Right cardiac atrium (tissue), 5 donors: Measurements from ENCODE around the gene CATSPER4. TPM values are rescaled to one million over a fixed set of nuclear protein-coding genes. Genes with fewer than 3 reads are reported as not detected.
A peak's percentile ranks its signal among the peaks of the same experiment; 100 is the strongest.

Experiments used
- ATAC-seq, 2 donors: fragments of 200-7000 bp; cut with Tn5 transposase; one replicate each; pipeline versions ENCODE4 v1.8.0 to v1.9.1; 2020; ENCODE audit warnings: moderate library complexity in 2 of 2, mild to moderate bottlenecking in 1 of 2
- DNase-seq, 3 donors: peaks; one replicate each; pipeline ENCODE4 v3.0.0-alpha.2; 2020
- H3K27ac ChIP-seq: one replicate; pipeline ENCODE4 v1.5.1; 2013; ENCODE audit warnings: mild to moderate bottlenecking, low read length, control low read depth, moderate library complexity
- H3K27me3 ChIP-seq: one replicate; pipeline ENCODE4 v1.6.1; 2013; ENCODE audit not compliant: control insufficient read depth, insufficient read depth
- H3K4me1 ChIP-seq: one replicate; pipeline ENCODE4 v1.6.1; 2013; ENCODE audit warnings: low read length; ENCODE audit not compliant: control insufficient read depth, insufficient read depth
- H3K4me3 ChIP-seq: one replicate; pipeline ENCODE4 v1.5.1; 2013; ENCODE audit warnings: low read length, control low read depth
- H3K9me3 ChIP-seq: one replicate; pipeline ENCODE4 v1.6.1; 2013; ENCODE audit warnings: low read length; ENCODE audit not compliant: control insufficient read depth
- WGBS: extraction: QIAGEN DNeasy Blood & Tissue Kit; methylation state at CpG from one replicate; pipeline ENCODE4 v1.1.7; 2013; 5-methylcytosine and 5-hydroxymethylcytosine counted together
- intact Hi-C, 4 donors: fragments of 100-400 bp; cut with DNase I; formaldehyde crosslinking; loops; one replicate each; pipeline versions ENCODE4 v1.11.0 to v1.14.0; 2022 to 2023
- polyA plus RNA-seq: library from polyadenylated mRNA; stranded (reverse); fragments of 200-250 nt; gene quantifications from one replicate; pipeline ENCODE4 v1.2.3, GENCODE V29; 2013
- total RNA-seq, 4 donors: library from RNA; stranded (reverse); fragmentation: NEBNext Ultra II Directional; extraction: Animal tissue kit (Norgen Biotek cat#: 25700); gene quantifications; one replicate each; pipeline ENCODE4 v1.2.1, GENCODE V29; 2021
- donor health status: healthy with polysubstance abuse.
- donor health status: DM: no; HTN: yes; CAD: no.
- donor health status: DM: no; HTN: no; CAD: no.
- donor health status: DM: no; HTN: yes; CAD: no; lungs with severe emphysema.
- donor health status: DM: yes; HTN: yes; CAD: no.

Gene CATSPER4
- total and polyA plus RNA-seq, 5 donors, result not detected

- DNase-seq, result no peak
- no peak for ATAC-seq
- intact Hi-C loops, result loop anchor here in 2 of 4 donors (10.0 kb wide), 1 partner anchor 145 kb away; no protein-coding TSS in a partner anchor
- no peaks in the 10 kb centered on the region for H3K4me1 ChIP-seq
- H3K27ac ChIP-seq, result no peak overlapping the region
- no peaks in the 10 kb centered on the region for H3K9me3 ChIP-seq
- H3K27me3 ChIP-seq, result no peaks in the 10 kb centered on the region
- H3K4me3 ChIP-seq, result no peak overlapping the region
- 79% methylated on average over 4 of the region's 4 CpGs for WGBS
These were observed 10.3 kb upstream of the CATSPER4 start for GRCh38 chr1:26180010-26180506.

DNA sequence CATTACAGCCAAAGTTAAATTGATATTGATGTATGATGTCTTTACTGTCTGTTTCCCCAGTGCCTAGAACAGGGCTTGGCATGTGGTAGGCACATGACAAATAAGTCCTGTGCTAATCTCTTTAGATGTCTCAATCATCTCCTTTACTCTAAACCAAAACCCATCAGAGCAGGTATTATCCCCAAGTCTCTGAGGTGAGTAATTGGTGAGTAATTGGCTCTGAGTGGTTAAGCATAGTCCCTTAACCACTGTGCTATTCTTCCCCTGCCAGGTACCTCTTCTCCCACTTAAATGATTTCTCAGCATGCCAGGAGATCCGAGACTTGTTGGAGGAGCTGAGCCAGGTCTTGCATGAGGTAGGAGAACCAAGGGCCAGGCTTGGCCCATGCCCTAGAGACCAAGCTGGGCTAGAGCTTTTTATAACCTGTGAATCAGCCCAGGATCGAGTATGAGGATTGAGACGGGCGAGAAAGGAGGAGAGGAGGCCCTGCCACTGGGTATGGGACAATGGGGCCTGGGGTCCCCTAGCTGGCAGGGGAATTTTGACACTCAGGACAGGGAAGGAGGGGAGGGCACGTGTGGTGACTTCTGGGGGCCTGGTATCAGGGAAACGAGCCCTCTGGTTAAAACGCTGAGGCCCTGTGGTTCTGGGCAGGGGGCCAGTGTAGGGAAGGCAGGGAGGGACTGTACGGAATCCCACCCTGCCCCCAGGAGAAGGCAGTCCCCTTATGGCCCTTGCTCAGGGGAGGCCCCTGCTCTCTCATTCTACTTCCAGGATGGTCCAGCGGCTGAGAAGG is 8.6 kb upstream of the CATSPER4 start:
- no peak overlapping the region for H3K27ac ChIP-seq
- H3K27me3 ChIP-seq, result no peaks in the 10 kb centered on the region
- no peaks in the 10 kb centered on the region for H3K9me3 ChIP-seq
- ATAC-seq (no peak), DNase-seq (no peak)
- H3K4me1 ChIP-seq, result no peaks in the 10 kb centered on the region
- H3K4me3 ChIP-seq, result no peak overlapping the region
- intact Hi-C loops, result loop anchor here in 2 of 4 donors (10.0 kb wide), 1 partner anchor 143 kb away; no protein-coding TSS in a partner anchor
- WGBS, result 64% methylated on average over 9 of the region's 9 CpGs

DNA sequence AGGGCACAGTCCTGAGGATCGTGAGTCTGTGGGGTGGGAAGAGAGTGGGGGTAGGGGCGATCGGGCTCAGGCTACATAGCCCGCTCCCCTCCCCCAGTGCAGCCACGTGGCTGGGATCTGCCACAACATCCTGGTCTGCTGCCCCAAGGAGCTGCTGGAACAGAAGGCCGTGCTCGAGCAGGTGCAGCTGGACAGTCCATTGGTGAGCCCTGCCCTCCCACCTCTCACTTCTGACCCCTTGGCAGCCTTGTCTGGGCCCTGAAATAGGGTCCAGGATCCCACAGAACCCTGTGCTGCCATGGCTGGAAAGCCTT is 8.1 kb upstream of the CATSPER4 start:
- DNase-seq, result no peak
- Histone ChIP-seq H3K4me3 (no peak overlapping the region), H3K9me3 (no peaks in the 10 kb centered on the region), H3K27ac (no peak overlapping the region), H3K4me1 (no peaks in the 10 kb centered on the region), H3K27me3 (no peaks in the 10 kb centered on the region)
- intact Hi-C loops, result loop anchor here in 2 of 4 donors (10.0 kb wide), 1 partner anchor 142 kb away; no protein-coding TSS in a partner anchor
- ATAC-seq, result no peak
- WGBS, result 84% methylated on average over 7 of the region's 7 CpGs

DNA sequence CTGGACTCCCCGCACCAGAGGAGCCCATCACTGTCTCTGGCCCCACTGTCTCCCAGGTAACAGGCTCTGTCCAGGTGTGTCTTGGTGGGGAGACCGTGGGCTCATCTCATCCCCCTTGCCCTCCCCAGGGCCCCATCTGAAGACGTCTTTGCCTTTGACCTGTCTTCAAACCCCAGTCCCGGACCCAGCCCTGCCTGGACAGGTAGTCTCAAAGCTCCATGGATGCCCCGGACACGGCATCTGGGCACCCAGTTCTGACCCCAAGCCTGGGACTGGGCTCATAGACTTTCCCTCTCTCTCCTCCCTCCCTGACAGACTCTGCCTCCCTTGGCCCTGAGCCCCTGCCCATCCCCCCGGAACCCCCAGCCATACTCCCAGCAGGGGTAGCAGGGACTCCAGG is 6.3 kb upstream of the CATSPER4 start:
- no peak for DNase-seq
- H3K9me3 ChIP-seq, result no peaks in the 10 kb centered on the region
- H3K4me1 ChIP-seq, result no peaks in the 10 kb centered on the region
- intact Hi-C loops, result loop anchor here in 2 of 4 donors (10.0 kb wide), 1 partner anchor 141 kb away; no protein-coding TSS in a partner anchor
- H3K4me3 ChIP-seq, result no peak overlapping the region
- no peaks in the 10 kb centered on the region for H3K27me3 ChIP-seq
- ATAC-seq, result no peak
- H3K27ac ChIP-seq, result no peak overlapping the region
- WGBS, result 91% methylated on average over 7 of the region's 7 CpGs

- intact Hi-C loops, result loop anchor here in 2 of 4 donors (10.0 kb wide), 1 partner anchor 140 kb away; no protein-coding TSS in a partner anchor
- H3K27ac ChIP-seq, result no peak overlapping the region
- H3K27me3 ChIP-seq, result no peaks in the 10 kb centered on the region
These were observed 5.5 kb upstream of the CATSPER4 start for GRCh38 chr1:26184883-26185282.

GRCh38 chr1:26187882-26188281 is 2.5 kb upstream of the CATSPER4 start:
- H3K4me1 ChIP-seq, result no peaks in the 10 kb centered on the region
- no peaks in the 10 kb centered on the region for H3K27me3 ChIP-seq
- no peak overlapping the region for H3K27ac ChIP-seq
- intact Hi-C loops, result loop anchor here in 2 of 4 donors (10.0 kb wide), 1 partner anchor 137 kb away; no protein-coding TSS in a partner anchor
- H3K9me3 ChIP-seq, result no peaks in the 10 kb centered on the region
- 94% methylated on average over 6 of the region's 6 CpGs for WGBS
- DNase-seq, result no peak
- no peak for ATAC-seq
- H3K4me3 ChIP-seq, result no peak overlapping the region

More at GRCh38 chr1:26184883-26185282, 5.5 kb upstream of the CATSPER4 start:
- H3K4me3 ChIP-seq, result no peak overlapping the region
- 94% methylated on average over 21 of the region's 21 CpGs for WGBS
- no peaks in the 10 kb centered on the region for H3K4me1 ChIP-seq
- H3K9me3 ChIP-seq, result no peaks in the 10 kb centered on the region
- no peak for ATAC-seq
- DNase-seq, result peak in 1 of 3 donors; percentile 22

DNA sequence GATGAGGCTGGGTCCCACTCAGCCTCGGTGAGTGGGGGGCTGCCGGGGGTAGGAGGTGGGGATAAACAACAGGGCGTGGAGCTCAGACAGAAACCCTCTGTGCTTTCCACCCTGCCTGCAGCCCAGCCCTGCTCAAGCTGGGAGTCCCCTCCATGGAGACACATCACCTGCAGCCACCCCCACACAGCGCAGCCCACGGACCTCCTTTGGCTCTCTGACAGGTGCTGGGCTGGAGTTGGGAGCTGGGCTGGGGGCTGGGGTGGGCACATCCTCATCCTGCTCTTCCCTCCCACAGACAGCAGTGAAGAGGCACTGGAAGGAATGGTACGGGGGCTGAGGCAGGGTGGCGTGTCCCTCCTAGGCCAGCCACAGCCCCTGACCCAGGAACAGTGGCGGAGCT is 1.9 kb upstream of the CATSPER4 start:
- intact Hi-C loops, result loop anchor here in 2 of 4 donors (10.0 kb wide), 1 partner anchor 136 kb away; no protein-coding TSS in a partner anchor
- H3K4me1 ChIP-seq, result no peaks in the 10 kb centered on the region
- DNase-seq, result no peak
- no peak overlapping the region for H3K27ac ChIP-seq
- peak in 1 of 2 donors; percentile 14 for ATAC-seq
- H3K9me3 ChIP-seq, result no peaks in the 10 kb centered on the region
- H3K4me3 ChIP-seq, result no peak overlapping the region
- no peaks in the 10 kb centered on the region for H3K27me3 ChIP-seq
- 95% methylated on average over 8 of the region's 8 CpGs for WGBS

DNA sequence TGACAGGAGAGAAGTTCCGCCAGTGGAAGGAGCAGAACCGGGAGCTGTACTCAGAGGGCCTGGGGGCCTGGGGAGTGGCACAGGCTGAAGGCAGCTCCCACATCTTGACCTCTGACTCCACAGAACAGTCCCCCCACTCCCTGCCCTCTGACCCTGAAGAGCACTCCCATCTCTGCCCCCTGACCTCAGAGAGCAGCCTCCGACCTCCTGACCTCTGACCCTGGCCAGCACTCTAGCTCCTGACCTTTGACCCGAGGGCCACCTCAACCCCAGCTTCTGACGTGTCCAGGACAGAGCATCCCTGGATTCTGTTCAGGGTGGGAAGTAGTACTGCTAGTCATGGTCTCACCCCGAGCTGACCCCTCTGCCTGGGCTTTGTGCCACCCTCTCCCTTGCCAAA is 1.1 kb upstream of the CATSPER4 start:
- Histone ChIP-seq H3K27ac (no peak overlapping the region), H3K4me1 (no peaks in the 10 kb centered on the region), H3K9me3 (no peaks in the 10 kb centered on the region), H3K27me3 (no peaks in the 10 kb centered on the region), H3K4me3 (no peak overlapping the region)
- intact Hi-C loops, result loop anchor here in 2 of 4 donors (10.0 kb wide), 1 partner anchor 135 kb away; no protein-coding TSS in a partner anchor
- ATAC-seq, result peak in 1 of 2 donors; percentile 20
- WGBS, result 73% methylated on average over 6 of the region's 6 CpGs
- DNase-seq, result no peak

GRCh38 chr1:26189751-26190275 is 589 bp upstream of the CATSPER4 start:
- no peaks in the 10 kb centered on the region for H3K4me1 ChIP-seq
- no peaks in the 10 kb centered on the region for H3K27me3 ChIP-seq
- ATAC-seq, result no peak
- DNase-seq, result no peak
- no peak overlapping the region for H3K4me3 ChIP-seq
- no peaks in the 10 kb centered on the region for H3K9me3 ChIP-seq
- H3K27ac ChIP-seq, result no peak overlapping the region
- intact Hi-C loops, result loop anchor here in 2 of 4 donors (10.0 kb wide), 1 partner anchor 135 kb away; no protein-coding TSS in a partner anchor
- 81% methylated on average over 7 of the region's 7 CpGs for WGBS

GRCh38 chr1:26191739-26192138 is 1.3 kb downstream of the CATSPER4 start:
- no peak for ATAC-seq
- Histone ChIP-seq H3K4me1 (no peaks in the 10 kb centered on the region), H3K27ac (no peak overlapping the region), H3K4me3 (no peak overlapping the region), H3K27me3 (no peaks in the 10 kb centered on the region), H3K9me3 (no peaks in the 10 kb centered on the region)
- intact Hi-C loops, result no loop called here
- 16% methylated on average over 3 of the region's 3 CpGs for WGBS
- no peak for DNase-seq

GRCh38 chr1:26195805-26196204 is 5.4 kb downstream of the CATSPER4 start:
- Histone ChIP-seq H3K9me3 (no peaks in the 10 kb centered on the region), H3K4me1 (no peaks in the 10 kb centered on the region), H3K27me3 (no peaks in the 10 kb centered on the region), H3K27ac (no peak overlapping the region), H3K4me3 (no peak overlapping the region)
- no peak for DNase-seq
- intact Hi-C loops, result no loop called here
- ATAC-seq, result no peak
- WGBS, result 58% methylated on average over 3 of the region's 3 CpGs
